ENCODE results near the gene RALGAPA2. TPM values are rescaled to one million over a fixed set of nuclear protein-coding genes. Genes with fewer than 3 reads are reported as not detected.

The RALGAPA2 gene
- total and polyA plus RNA-seq, 2 of the 13 experiments (the other 11 are each of a cell fraction or from before 2014, with no cell fraction given), result 13.8 to 17.7 TPM

- Histone ChIP-seq H4K20me1 (ENCODE audit: insufficient read depth, low read length) (no peaks in the 10 kb centered on the region), H3K27ac (ENCODE audit: extremely low read length, insufficient read depth, low read length) (no peak overlapping the region), H3K9ac (ENCODE audit: insufficient read depth, low read depth, low read length) (no peak overlapping the region), H3K4me2 (ENCODE audit: low read depth, low read length) (no peak overlapping the region), H3K27me3 (ENCODE audit: control insufficient read depth in 1 of 2, insufficient read depth in 2 of 2, low read length in 2 of 2) (no peaks in the 10 kb centered on the region), H3K79me2 (ENCODE audit: insufficient read depth, low read length) (no peaks in the 10 kb centered on the region), H3K36me3 (replicated peaks in 1 of 2; ENCODE audit: control insufficient read depth in 1 of 2, insufficient read depth in 2 of 2, low read length in 2 of 2) (peaks cover 25 to 45% of the 10 kb centered on the region in 2 experiments), H3K9me3 (ENCODE audit: low read length) (no peaks in the 10 kb centered on the region), H3K4me1 (ENCODE audit: insufficient read depth, low read length) (peaks cover 4% of the 10 kb centered on the region; the same call in 1 of the 2 replicates), H3K4me3 (replicated peaks in 1 of 3; ENCODE audit: insufficient read depth in 1 of 3, low read depth in 2 of 3, low read length in 3 of 3) (no peak overlapping the region), H2AFZ (ENCODE audit: low read length) (no peak overlapping the region)
- intact Hi-C loops (cut with micrococcal nuclease; ENCODE audit: unreplicated experiment), result no loop called here
- ChIA-PET CTCF (ENCODE audit: low intra/inter-chr PET ratio, low total read pairs) (no interaction called here), POLR2A (no interaction called here)
- DNase-seq (ENCODE audit: low spot score), result no peak
- in situ Hi-C loops (cut with HindIII; ENCODE audit: extremely low pct_ligation_motif_present, low pct_unique_long_range_greater_than_20kb), result no loop called here
- peak; percentile 83 for TF ChIP-seq ZNF263 (CRISPR knock-in tag; IDR thresholded peaks at IDR 0.05)
- no peak for TF ChIP-seq KAT2B (IDR thresholded peaks at IDR 0.05; ENCODE audit: borderline replicate concordance, low read depth, low read length)
- ATAC-seq, result no peak
- 96% methylated on average over 7 of the region's 7 CpGs for WGBS (ENCODE audit: low lambda C conversion rate)
- no TSS peak for BruUV-seq (replicated peaks)
- no peak for FAIRE-seq
Measured at GRCh38 chr20:20637998-20638725, 74.3 kb downstream of the RALGAPA2 start.

- no peaks in the 10 kb centered on the region for H4K20me1 ChIP-seq (ENCODE audit: insufficient read depth, low read length)
- ChIA-PET CTCF (ENCODE audit: low intra/inter-chr PET ratio, low total read pairs) (no interaction called here), POLR2A (no interaction called here)
- WGBS (ENCODE audit: low lambda C conversion rate), result 75% methylated on average over 2 of the region's 2 CpGs
- DNase-seq (ENCODE audit: low spot score) (no peak), ATAC-seq (no peak), FAIRE-seq (no peak)
- peaks cover 12% of the 10 kb centered on the region; the same call in 1 of the 2 replicates for H3K4me1 ChIP-seq (ENCODE audit: insufficient read depth, low read length)
- intact Hi-C loops (cut with micrococcal nuclease; ENCODE audit: unreplicated experiment), result no loop called here
- H3K9ac ChIP-seq (ENCODE audit: insufficient read depth, low read depth, low read length), result no peak overlapping the region
- H3K9me3 ChIP-seq (ENCODE audit: low read length), result no peaks in the 10 kb centered on the region
- no TSS peak for BruUV-seq (replicated peaks)
- H3K4me3 ChIP-seq (replicated peaks in 1 of 3; ENCODE audit: insufficient read depth in 1 of 3, low read depth in 2 of 3, low read length in 3 of 3), result no peak overlapping the region
- H3K36me3 ChIP-seq (replicated peaks in 1 of 2; ENCODE audit: control insufficient read depth in 1 of 2, insufficient read depth in 2 of 2, low read length in 2 of 2), result peaks cover 21 to 37% of the 10 kb centered on the region in 2 experiments
- H2AFZ ChIP-seq (ENCODE audit: low read length), result no peak overlapping the region
- H3K27me3 ChIP-seq (ENCODE audit: control insufficient read depth in 1 of 2, insufficient read depth in 2 of 2, low read length in 2 of 2), result no peaks in the 10 kb centered on the region
- H3K4me2 ChIP-seq (ENCODE audit: low read depth, low read length), result no peak overlapping the region
- H3K27ac ChIP-seq (ENCODE audit: extremely low read length, insufficient read depth, low read length), result no peak overlapping the region
- no peaks in the 10 kb centered on the region for H3K79me2 ChIP-seq (ENCODE audit: insufficient read depth, low read length)
- in situ Hi-C loops (cut with HindIII; ENCODE audit: extremely low pct_ligation_motif_present, low pct_unique_long_range_greater_than_20kb), result no loop called here
- TF ChIP-seq STAT6 (CRISPR knock-in tag; IDR thresholded peaks at IDR 0.05; ENCODE audit: borderline replicate concordance), result no peak
- TF ChIP-seq ZFP62 (CRISPR knock-in tag; IDR thresholded peaks at IDR 0.05), result no peak
- no peak for TF ChIP-seq NCOA2 (CRISPR knock-in tag; IDR thresholded peaks at IDR 0.05)
- no peak for TF ChIP-seq ZNF138 (CRISPR knock-in tag; IDR thresholded peaks at IDR 0.05; ENCODE audit: low read depth)
- TF ChIP-seq CEBPG (CRISPR knock-in tag; IDR thresholded peaks at IDR 0.05), result peak; percentile 50; the same call in 1 of the 2 replicates
- peak; percentile 69; the same call in 1 of the 2 replicates for TF ChIP-seq ATF3 (CRISPR knock-in tag; IDR thresholded peaks at IDR 0.05)
- TF ChIP-seq ZFP82 (CRISPR knock-in tag; IDR thresholded peaks at IDR 0.05; ENCODE audit: borderline replicate concordance), result no peak
- TF ChIP-seq KDM1A (CRISPR knock-in tag; IDR thresholded peaks at IDR 0.05), result no peak
- TF ChIP-seq NCOR1 (IDR thresholded peaks at IDR 0.05; ENCODE audit: borderline replicate concordance, low read length), result no peak
- no peak for TF ChIP-seq ZNF891 (CRISPR knock-in tag; IDR thresholded peaks at IDR 0.05)
- TF ChIP-seq JDP2 (CRISPR knock-in tag; IDR thresholded peaks at IDR 0.05; ENCODE audit: borderline replicate concordance), result no peak
- no peak for TF ChIP-seq BCL6 (CRISPR knock-in tag; IDR thresholded peaks at IDR 0.05)
- no peak for TF ChIP-seq MYNN (CRISPR knock-in tag; IDR thresholded peaks at IDR 0.05; ENCODE audit: low read depth)
- TF ChIP-seq IRF1 (CRISPR knock-in tag; IDR thresholded peaks at IDR 0.05; ENCODE audit: low read depth), result no peak
Measured at GRCh38 chr20:20635006-20635405, 77.4 kb downstream of the RALGAPA2 start.

All from HepG2 (cell line).